Stimulated activated naive CD8-positive, alpha-beta T cell treated with anti-CD3 and anti-CD28 coated beads, Interleukin-15, Interleukin-2, amounts not matched to agents 100 ng/mL and 50 ng/mL, for 24 hours (primary cell): Measurements from ENCODE around the gene ALOX5.
"Not testable (repeated sequence)": the region's sequence is repeated elsewhere in the genome, so short reads cannot be mapped to it uniquely, and the experiment has no call there.

Experiments used
- H3K27ac Mint-ChIP-seq: one replicate; pipeline ENCODE4 v1.8.0; 2021; ENCODE audit warnings: mild to moderate bottlenecking, mixed read lengths
- H3K27me3 Mint-ChIP-seq: one replicate; pipeline ENCODE4 v1.8.0; 2021; ENCODE audit warnings: mixed read lengths
- H3K36me3 Mint-ChIP-seq: one replicate; pipeline ENCODE4 v1.8.0; 2021; ENCODE audit warnings: low read depth, mixed read lengths
- H3K4me1 Mint-ChIP-seq: one replicate; pipeline ENCODE4 v1.8.0; 2021; ENCODE audit warnings: low read depth, mixed read lengths
- H3K4me3 Mint-ChIP-seq: one replicate; pipeline ENCODE4 v1.8.0; 2021; ENCODE audit warnings: mild to moderate bottlenecking, mixed read lengths
- H3K9me3 Mint-ChIP-seq: one replicate; pipeline ENCODE4 v1.8.0; 2021; ENCODE audit warnings: mixed read lengths

ALOX5 gene

GRCh38 chr10:45373576-45374349 lies at the start of gene ALOX5:
Gene ALOX5 (plus strand): TSS chr10:45374216. CDS start chr10:45374280, 64 bp downstream.
- Mint-ChIP-seq H3K36me3 (no peaks in the 10 kb centered on the region), H3K4me1 (peaks cover 43% of the 10 kb centered on the region), H3K27me3 (peaks cover 41% of the 10 kb centered on the region), H3K27ac (peak within 1 kb of the TSS; percentile 14), H3K4me3 (peak within 1 kb of the TSS; percentile 84), H3K9me3 (no peaks in the 10 kb centered on the region)

- no peaks in the 10 kb centered on the region for H3K4me1 Mint-ChIP-seq
- H3K4me3 Mint-ChIP-seq: no peak overlapping the region
- H3K27ac Mint-ChIP-seq: no peak overlapping the region
- peaks cover 3% of the 10 kb centered on the region for H3K27me3 Mint-ChIP-seq
- peaks cover 17% of the 10 kb centered on the region for H3K9me3 Mint-ChIP-seq
- H3K36me3 Mint-ChIP-seq: no peaks in the 10 kb centered on the region
Measured at GRCh38 chr10:45325116-45325515, 48.9 kb upstream of the ALOX5 start.

GRCh38 chr10:45326864-45327263 lies 47.2 kb upstream of the ALOX5 start:
- not testable (repeated sequence) for H3K27me3 Mint-ChIP-seq, H3K4me1 Mint-ChIP-seq, H3K27ac Mint-ChIP-seq, H3K4me3 Mint-ChIP-seq, H3K9me3 Mint-ChIP-seq, H3K36me3 Mint-ChIP-seq

GRCh38 chr10:45331824-45332223 lies 42.2 kb upstream of the ALOX5 start:
- H3K27me3 Mint-ChIP-seq, H3K4me1 Mint-ChIP-seq, H3K9me3 Mint-ChIP-seq, H3K27ac Mint-ChIP-seq, H3K36me3 Mint-ChIP-seq, H3K4me3 Mint-ChIP-seq: not testable (repeated sequence)

- Mint-ChIP-seq H3K4me1 (no peaks in the 10 kb centered on the region), H3K9me3 (no peaks in the 10 kb centered on the region), H3K27ac (no peak overlapping the region), H3K36me3 (no peaks in the 10 kb centered on the region), H3K4me3 (no peak overlapping the region), H3K27me3 (no peaks in the 10 kb centered on the region)
Measured at GRCh38 chr10:45339894-45340293, 34.1 kb upstream of the ALOX5 start.

GRCh38 chr10:45340420-45340819 lies 33.6 kb upstream of the ALOX5 start:
- H3K4me1 Mint-ChIP-seq, H3K9me3 Mint-ChIP-seq, H3K36me3 Mint-ChIP-seq, H3K27me3 Mint-ChIP-seq, H3K4me3 Mint-ChIP-seq, H3K27ac Mint-ChIP-seq: not testable (repeated sequence)

GRCh38 chr10:45346652-45347335 lies 27.2 kb upstream of the ALOX5 start:
- H3K27me3 Mint-ChIP-seq, H3K4me1 Mint-ChIP-seq, H3K27ac Mint-ChIP-seq, H3K9me3 Mint-ChIP-seq, H3K4me3 Mint-ChIP-seq, H3K36me3 Mint-ChIP-seq: not testable (repeated sequence)

- not testable (repeated sequence) for H3K4me3 Mint-ChIP-seq, H3K9me3 Mint-ChIP-seq, H3K4me1 Mint-ChIP-seq, H3K27me3 Mint-ChIP-seq, H3K36me3 Mint-ChIP-seq, H3K27ac Mint-ChIP-seq
Measured at GRCh38 chr10:45347464-45347863, 26.6 kb upstream of the ALOX5 start.

- H3K9me3 Mint-ChIP-seq, H3K4me3 Mint-ChIP-seq, H3K36me3 Mint-ChIP-seq, H3K27ac Mint-ChIP-seq, H3K27me3 Mint-ChIP-seq: not testable (repeated sequence)
- peaks cover 13% of the 10 kb centered on the region for H3K4me1 Mint-ChIP-seq
Measured at GRCh38 chr10:45348196-45348765, 25.7 kb upstream of the ALOX5 start.

GRCh38 chr10:45353186-45353585 lies 20.8 kb upstream of the ALOX5 start:
- H3K4me3 Mint-ChIP-seq: no peak overlapping the region
- peaks cover 25% of the 10 kb centered on the region for H3K4me1 Mint-ChIP-seq
- peak overlapping the region; percentile 83 for H3K27ac Mint-ChIP-seq

GRCh38 chr10:45354261-45354660 lies 19.8 kb upstream of the ALOX5 start:
- H3K4me3 Mint-ChIP-seq: no peak overlapping the region
- H3K4me1 Mint-ChIP-seq: peaks cover 25% of the 10 kb centered on the region
- H3K9me3 Mint-ChIP-seq: no peaks in the 10 kb centered on the region
- no peaks in the 10 kb centered on the region for H3K36me3 Mint-ChIP-seq
- H3K27ac Mint-ChIP-seq: no peak overlapping the region
- H3K27me3 Mint-ChIP-seq: no peaks in the 10 kb centered on the region

More at GRCh38 chr10:45353186-45353585, 20.8 kb upstream of the ALOX5 start:
- H3K9me3 Mint-ChIP-seq: peaks cover 4% of the 10 kb centered on the region
- H3K27me3 Mint-ChIP-seq: no peaks in the 10 kb centered on the region
- H3K36me3 Mint-ChIP-seq: no peaks in the 10 kb centered on the region

- Mint-ChIP-seq H3K27ac (no peak overlapping the region), H3K9me3 (no peaks in the 10 kb centered on the region), H3K27me3 (no peaks in the 10 kb centered on the region), H3K4me1 (peaks cover 25% of the 10 kb centered on the region), H3K36me3 (no peaks in the 10 kb centered on the region), H3K4me3 (no peak overlapping the region)
Measured at GRCh38 chr10:45355494-45355893, 18.5 kb upstream of the ALOX5 start.

- H3K27me3 Mint-ChIP-seq: peaks cover 13% of the 10 kb centered on the region
- H3K4me1 Mint-ChIP-seq: peaks cover 12% of the 10 kb centered on the region
Measured at GRCh38 chr10:45358961-45359360, 15.1 kb upstream of the ALOX5 start.

GRCh38 chr10:45361983-45362799 lies 11.8 kb upstream of the ALOX5 start:
- H3K9me3 Mint-ChIP-seq, H3K4me1 Mint-ChIP-seq, H3K36me3 Mint-ChIP-seq, H3K4me3 Mint-ChIP-seq, H3K27ac Mint-ChIP-seq: not testable (repeated sequence)
- H3K27me3 Mint-ChIP-seq: peaks cover 20% of the 10 kb centered on the region

More at GRCh38 chr10:45358961-45359360, 15.1 kb upstream of the ALOX5 start:
- H3K4me3 Mint-ChIP-seq, H3K27ac Mint-ChIP-seq, H3K36me3 Mint-ChIP-seq, H3K9me3 Mint-ChIP-seq: not testable (repeated sequence)

GRCh38 chr10:45367643-45368042 lies 6.4 kb upstream of the ALOX5 start:
- Mint-ChIP-seq H3K4me1 (peaks cover 17% of the 10 kb centered on the region), H3K27me3 (peaks cover 34% of the 10 kb centered on the region)
- H3K27ac Mint-ChIP-seq, H3K9me3 Mint-ChIP-seq, H3K36me3 Mint-ChIP-seq, H3K4me3 Mint-ChIP-seq: not testable (repeated sequence)
